ENCODE results near the gene TPD52L1. TPM values are rescaled to one million over a fixed set of nuclear protein-coding genes. Genes with fewer than 3 reads are reported as not detected.

TPD52L1 gene
- total and polyA plus RNA-seq, 2 of the 4 experiments (the other 2 are of a cell fraction): 10.2 to 13.5 TPM

DNA sequence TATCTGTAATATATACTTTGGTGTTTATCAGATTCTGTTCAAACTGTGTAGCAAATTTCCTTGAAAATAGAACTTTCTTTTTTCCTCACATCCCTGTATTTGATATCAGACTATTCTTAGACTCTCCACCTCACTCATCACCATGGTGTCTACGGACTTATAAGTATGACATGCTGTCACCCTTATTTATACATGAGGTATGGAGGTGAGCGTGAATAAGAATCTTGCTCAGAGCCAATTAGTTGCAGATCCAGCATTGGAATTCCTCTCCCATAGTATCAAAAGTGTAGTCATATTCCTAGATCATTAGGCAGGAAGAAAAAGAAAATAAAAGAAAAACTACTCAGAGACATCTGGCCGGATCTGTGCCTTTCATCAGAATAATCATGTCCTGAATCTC, 43.0 kb downstream of the TPD52L1 start:
- Histone ChIP-seq H4K5ac (ENCODE audit: low read depth, low read length) (no peak overlapping the region), H3K79me1 (ENCODE audit: low read depth in 1 of 2, low read length in 2 of 2) (no peaks in the 10 kb centered on the region), H3K4ac (ENCODE audit: low read depth, low read length) (no peak overlapping the region), H3K23ac (ENCODE audit: low read depth, low read length) (no peak overlapping the region), H2BK120ac (ENCODE audit: low read depth, low read length) (no peak overlapping the region), H3K9me3 (ENCODE audit: control insufficient read depth, insufficient read depth, low read length) (no peaks in the 10 kb centered on the region), H3K14ac (replicated peaks; ENCODE audit: low read depth, low read length) (no peak overlapping the region), H2BK15ac (ENCODE audit: low read depth, low read length) (no peak overlapping the region), H2AFZ (replicated peaks; ENCODE audit: low read length, poor library complexity) (no peak overlapping the region), H4K8ac (ENCODE audit: low read depth in 2 of 2, low read length in 2 of 2) (no peak overlapping the region), H3K9me1 (ENCODE audit: insufficient read depth, low read length) (peaks cover 3% of the 10 kb centered on the region; the same call in 1 of the 2 replicates), H2AK5ac (ENCODE audit: low read depth, low read length) (no peak overlapping the region), H2AK9ac (replicated peaks; ENCODE audit: low read depth, low read length, poor library complexity) (no peak overlapping the region), H4K20me1 (ENCODE audit: insufficient read depth, low read length) (no peaks in the 10 kb centered on the region), H3K27ac (ENCODE audit: insufficient read depth, low read length) (no peak overlapping the region), H3K4me1 (ENCODE audit: control insufficient read depth, insufficient read depth, low read length) (peaks cover 12% of the 10 kb centered on the region), H3K4me3 (ENCODE audit: insufficient read depth, low read depth, low read length) (no peak overlapping the region), H4K91ac (ENCODE audit: insufficient read depth, low read depth, low read length) (no peak overlapping the region), H3K27me3 (ENCODE audit: control insufficient read depth, insufficient read depth, low read length) (no peaks in the 10 kb centered on the region), H3K9ac (ENCODE audit: low read depth, low read length) (no peak overlapping the region), H2BK5ac (ENCODE audit: low read depth, low read length, poor library complexity, severe bottlenecking) (no peak overlapping the region), H3K56ac (ENCODE audit: extremely low read depth, insufficient read depth, low read length) (no peak overlapping the region), H3K4me2 (ENCODE audit: low read depth, low read length) (no peak overlapping the region), H2BK20ac (ENCODE audit: low read depth, low read length) (no peak overlapping the region), H3K18ac (ENCODE audit: low read depth, low read length) (no peak overlapping the region), H3K36me3 (ENCODE audit: control insufficient read depth, insufficient read depth, low read length) (no peaks in the 10 kb centered on the region)
- BruUV-seq (replicated peaks): no TSS peak
- in situ Hi-C loops (cut with MboI; ENCODE audit: low sequenced_read_pairs): no loop called here
- no peak for DNase-seq
- no peak for TF ChIP-seq MAFK (IDR thresholded peaks at IDR 0.05; ENCODE audit: low read depth, low read length)
- POLR2A ChIA-PET (ENCODE audit: unreplicated experiment): no interaction called here
- CTCF ChIA-PET: no interaction called here
- no peak for ATAC-seq (ENCODE audit: low read depth)
- WGBS, 2 experiments (ENCODE audit: extremely low coverage in 2 of 2, insufficient read length in 1 of 2): no CpG with 5 or more reads among the region's 3 CpGs
- dilution Hi-C loops (cut with HindIII; ENCODE audit: low sequenced_read_pairs, unreplicated experiment): no loop called here
- intact Hi-C loops (cut with micrococcal nuclease): no loop called here

All from IMR-90 (cell line).